Right lobe of liver (tissue), 6 donors: Measurements from ENCODE around the gene WNT3. TPM values are rescaled to one million over a fixed set of nuclear protein-coding genes. Genes with fewer than 3 reads are reported as not detected.

ENCODE experiments used
- ATAC-seq, 4 donors: fragments of 200-7000 bp; cut with Tn5 transposase; one replicate each; pipeline ENCODE4 v1.9.1; 2020; ENCODE audit warnings: mild to moderate bottlenecking in 4 of 4, moderate library complexity in 4 of 4
- DNase-seq, 3 donors: peaks; one replicate each; pipeline ENCODE4 v3.0.0-alpha.2; 2020
- H3K27ac ChIP-seq, 3 donors: fragments of 200-600 bp; one replicate each; pipeline ENCODE4 v1.8.0; 2022
- H3K27me3 ChIP-seq, 2 donors: fragments of 200-600 bp; one replicate each; pipeline ENCODE4 v1.8.0; 2022
- H3K36me3 ChIP-seq, 4 donors: fragments of 200-600 bp; sonication (generic) in 1 of 4; one replicate each; pipeline versions ENCODE4 v1.5.1 to v1.8.0; 2017 to 2022; ENCODE audit warnings: control low read depth in 1 of 4
- H3K4me1 ChIP-seq, 4 donors: fragments of 200-600 bp; sonication (generic) in 1 of 4; one replicate each; pipeline versions ENCODE4 v1.5.1 to v1.8.0; 2017 to 2022; ENCODE audit warnings: control low read depth in 1 of 4
- H3K4me3 ChIP-seq, 3 donors: fragments of 200-600 bp; one replicate each; pipeline ENCODE4 v1.8.0; 2022
- H3K9me3 ChIP-seq, 4 donors: fragments of 200-600 bp; sonication (generic) in 1 of 4; one replicate each; pipeline versions ENCODE4 v1.5.1 to v1.8.0; 2017 to 2022; ENCODE audit warnings: control low read depth in 1 of 4
- CTCF ChIP-seq, 4 donors: fragments of 200-600 bp in 3 of 4; fragments of 450-650 bp in 1 of 4; IDR thresholded peaks; one replicate each; pipeline versions ENCODE4 v1.5.1 to v1.8.0; 2016 to 2022; ENCODE audit warnings: antibody characterized with exemption in 4 of 4, mild to moderate bottlenecking in 2 of 4
- POLR2A ChIP-seq: fragments of 450-650 bp; IDR thresholded peaks from one replicate; pipeline ENCODE4 v1.6.1; 2017; ENCODE audit warnings: antibody characterized with exemption, mild to moderate bottlenecking
- WGBS: methylation state at CpG from one replicate; pipeline ENCODE4 v1.1.6; 2018; ENCODE audit warnings: low coverage, low lambda C conversion rate; ENCODE audit not compliant: insufficient coverage; ENCODE audit errors: missing lambda C conversion rate; 5-methylcytosine and 5-hydroxymethylcytosine counted together
- intact Hi-C, 2 donors: fragments of 100-400 bp; cut with DNase I; formaldehyde crosslinking; loops; one replicate each; pipeline versions ENCODE4 v1.11.2 to v1.14.1; 2022
- total RNA-seq, 6 experiments: library from RNA; depleted of rRNA in 2 of 6; stranded (reverse); fragments of >200 nt in 2 of 6; fragmentation: NEBNext Ultra II Directional in 3 of 6; extraction: Animal tissue kit (Norgen Biotek cat#: 25700) in 3 of 6; gene quantifications; one replicate each; pipeline versions ENCODE4 v1.1.0 to v1.2.4, GENCODE V29; 2016 to 2023
- donor health status: DM: no; HTN: yes; CAD: no.
- donor health status: DM: no; HTN: no; CAD: no.
- donor health status: DM: no; HTN: no; CAD: no.
- donor health status: DM: no; HTN: yes; CAD: no.
- donor health status: DM: no; HTN: yes; CAD: no.

The WNT3 gene
- total RNA-seq, 6 experiments from 2014 or later = 1.0 to 5.0 (median 4.0) TPM

- H3K4me3 ChIP-seq = no peak overlapping the region
- no peak for TF ChIP-seq CTCF (IDR thresholded peaks at IDR 0.05)
- no peak for TF ChIP-seq POLR2A
- H3K4me1 ChIP-seq = no peaks in the 10 kb centered on the region
- no peaks in the 10 kb centered on the region for H3K36me3 ChIP-seq
- ATAC-seq = no peak
- no peak overlapping the region for H3K27ac ChIP-seq
- H3K27me3 ChIP-seq = no peaks in the 10 kb centered on the region
- intact Hi-C loops = no loop called here
- WGBS = 84% methylated on average over 5 of the region's 8 CpGs
- DNase-seq = peak in 1 of 3 donors; percentile 15
- no peaks in the 10 kb centered on the region for H3K9me3 ChIP-seq
Observed at GRCh38 chr17:46863383-46864121, 45.1 kb upstream of the WNT3 start.

GRCh38 chr17:46862949-46863348 is 44.5 kb upstream of the WNT3 start:
- intact Hi-C loops = no loop called here
- WGBS = no CpG with 5 or more reads among the region's 13 CpGs
- no peaks in the 10 kb centered on the region for H3K27me3 ChIP-seq
- H3K4me1 ChIP-seq = no peaks in the 10 kb centered on the region
- H3K9me3 ChIP-seq = no peaks in the 10 kb centered on the region
- DNase-seq (no peak), ATAC-seq (no peak)
- no peak overlapping the region for H3K4me3 ChIP-seq
- H3K27ac ChIP-seq = no peak overlapping the region
- no peak for TF ChIP-seq CTCF (IDR thresholded peaks at IDR 0.05)
- TF ChIP-seq POLR2A = no peak
- H3K36me3 ChIP-seq = no peaks in the 10 kb centered on the region

- 87% methylated on average over 4 of the region's 5 CpGs for WGBS
- H3K36me3 ChIP-seq = no peaks in the 10 kb centered on the region
- ATAC-seq (no peak), DNase-seq (no peak)
- H3K27me3 ChIP-seq = no peaks in the 10 kb centered on the region
- no peak for TF ChIP-seq CTCF (IDR thresholded peaks at IDR 0.05)
- no peak for TF ChIP-seq POLR2A
- no peak overlapping the region for H3K4me3 ChIP-seq
- H3K27ac ChIP-seq = no peak overlapping the region
- intact Hi-C loops = no loop called here
- H3K9me3 ChIP-seq = no peaks in the 10 kb centered on the region
- no peaks in the 10 kb centered on the region for H3K4me1 ChIP-seq
Observed at GRCh38 chr17:46859996-46860395, 41.5 kb upstream of the WNT3 start.

- Histone ChIP-seq H3K4me1 (no peaks in the 10 kb centered on the region), H3K27me3 (no peaks in the 10 kb centered on the region), H3K27ac (no peak overlapping the region), H3K9me3 (no peaks in the 10 kb centered on the region), H3K36me3 (no peaks in the 10 kb centered on the region), H3K4me3 (no peak overlapping the region)
- no peak for TF ChIP-seq CTCF (IDR thresholded peaks at IDR 0.05)
- TF ChIP-seq POLR2A = no peak
- ATAC-seq = no peak
- intact Hi-C loops = no loop called here
- 94% methylated on average over 1 of the region's 1 CpG for whole genome bisulfite sequencing
- no peak for DNase-seq
Observed at GRCh38 chr17:46857600-46857999, 39.1 kb upstream of the WNT3 start.
